A549 (cell line): ENCODE measurements around the gene NMT1. TPM values are rescaled to one million over a fixed set of nuclear protein-coding genes. Genes with fewer than 3 reads are reported as not detected.

ENCODE experiments used
- ATAC-seq, 2 experiments: fragments of 200-7000 bp in 1 of 2; fragments of >200 bp in 1 of 2; cut with Nextera tagmentation in 1 of 2; cut with Tn5 transposase in 1 of 2; 3 replicates each; pipeline versions ENCODE4 v1.8.0 to v1.9.1; 2018 to 2020; ENCODE audit warnings: mild to moderate bottlenecking in 1 of 2, moderate library complexity in 1 of 2
- CTCF ChIA-PET: fragments of 300-600 bp; sonication (Branson Sonifier 250); formaldehyde crosslinking; extraction: SDS; loops from one replicate; lab custom pipeline; 2021; ENCODE audit warnings: antibody characterized with exemption, inconsistent platforms; lab: Yijun Ruan, JAX
- POLR2A ChIA-PET: fragments of 350-600 bp; formaldehyde crosslinking; extraction: SDS; loops from one replicate; lab custom pipeline; 2021; ENCODE audit warnings: antibody characterized with exemption, inconsistent platforms; lab: Yijun Ruan, JAX
- DNase-seq, 2 experiments: peaks; one replicate each; pipeline versions ENCODE4 v3.0.0 to v3.0.0-alpha.2; 2011 to 2016; ENCODE audit warnings: low read depth in 1 of 2, low spot score in 1 of 2
- FAIRE-seq: peaks from 2 replicates; lab custom pipeline; 2011; peaks lifted over from hg19 to GRCh38; lab: Jason Lieb, UNC
- H3K27ac ChIP-seq, 2 experiments: fragments of >200 bp; sonication (Bioruptor Twin); formaldehyde crosslinking; 3 replicates each; pipeline ENCODE4 v1.5.1; 2016 to 2017
- H3K4me1 ChIP-seq: fragments of >200 bp; sonication (Bioruptor Twin); formaldehyde crosslinking; 3 replicates; pipeline ENCODE4 v1.6.1; 2016
- H3K4me2 ChIP-seq: fragments of >200 bp; sonication (Bioruptor Twin); formaldehyde crosslinking; 3 replicates; pipeline ENCODE4 v1.6.1; 2016
- H3K4me3 ChIP-seq: fragments of >200 bp; sonication (Bioruptor Twin); formaldehyde crosslinking; 3 replicates; pipeline ENCODE4 v1.5.1; 2016
- H3K9me3 ChIP-seq: fragments of >200 bp; sonication (Bioruptor Twin); formaldehyde crosslinking; 3 replicates; pipeline ENCODE4 v1.6.1; 2016
- CBX8 ChIP-seq: fragments of 200-600 bp; sonication (generic); IDR thresholded peaks from 2 replicates; pipeline ENCODE4 v1.6.1; 2016
- EHMT2 ChIP-seq: fragments of 200-600 bp; sonication (generic); IDR thresholded peaks from 2 replicates; pipeline ENCODE4 v1.6.1; 2016; ENCODE audit warnings: antibody characterized with exemption, low read depth, mild to moderate bottlenecking, moderate library complexity
- EP300 ChIP-seq, 2 experiments: fragments of >200 bp; sonication (Bioruptor Twin); formaldehyde crosslinking; IDR thresholded peaks; 2 replicates in 1 of 2; 3 replicates in 1 of 2; pipeline ENCODE4 v1.6.1; 2016 to 2017
- FOXS1 ChIP-seq: fragments of 250-450 bp; sonication (Bioruptor Pico); IDR thresholded peaks from 2 replicates; pipeline ENCODE4 v1.5.0; 2020; ENCODE audit warnings: mild to moderate bottlenecking, moderate library complexity
- HOXB13 ChIP-seq: fragments of 250-450 bp; sonication (Bioruptor Pico); IDR thresholded peaks from 2 replicates; pipeline ENCODE4 v1.5.0; 2020; ENCODE audit warnings: low read depth, mild to moderate bottlenecking, moderate library complexity
- JUN ChIP-seq, 2 experiments: fragments of >200 bp; sonication (Bioruptor Twin); formaldehyde crosslinking; IDR thresholded peaks; 2 replicates in 1 of 2; 3 replicates in 1 of 2; pipeline ENCODE4 v1.6.1; 2016 to 2017
- MAFK ChIP-seq: fragments of 450-650 bp; IDR thresholded peaks from 2 replicates; pipeline ENCODE4 v1.6.1; 2014; ENCODE audit not compliant: partially characterized antibody
- MAZ ChIP-seq: fragments of 150-350 bp; IDR thresholded peaks from 2 replicates; pipeline ENCODE4 v1.6.1; 2014; ENCODE audit warnings: antibody characterized with exemption, low read depth, low read length, borderline replicate concordance
- NFE2L2 ChIP-seq: fragments of 150-350 bp; conservative IDR thresholded peaks from 2 replicates; pipeline ENCODE4 v1.6.1; 2014; ENCODE audit warnings: low read length
- POLR2A ChIP-seq: IDR thresholded peaks from 2 replicates; pipeline ENCODE4 v1.6.1; 2012; ENCODE audit warnings: mild to moderate bottlenecking, low read length
- RARB ChIP-seq: fragments of 250-450 bp; sonication (Bioruptor Pico); IDR thresholded peaks from 2 replicates; pipeline ENCODE4 v1.8.0; 2021; ENCODE audit warnings: mild to moderate bottlenecking, moderate library complexity
- RCOR1 ChIP-seq: fragments of 150-350 bp; IDR thresholded peaks from 2 replicates; pipeline ENCODE4 v1.6.1; 2014; ENCODE audit warnings: antibody characterized with exemption, low read length, low read depth
- TFCP2L1 ChIP-seq: fragments of 250-450 bp; sonication (Bioruptor Pico); IDR thresholded peaks from 2 replicates; pipeline ENCODE4 v1.5.0; 2021; ENCODE audit warnings: mild to moderate bottlenecking
- TP53 ChIP-seq: fragments of 250-450 bp; sonication (Bioruptor Pico); IDR thresholded peaks from 2 replicates; pipeline ENCODE4 v1.5.0; 2021; ENCODE audit warnings: mild to moderate bottlenecking, moderate library complexity
- ZNF302 ChIP-seq: fragments of 250-450 bp; sonication (Bioruptor Pico); IDR thresholded peaks from 2 replicates; pipeline ENCODE4 v1.9.0; 2021; ENCODE audit warnings: inconsistent platforms, mild to moderate bottlenecking, moderate library complexity
- WGBS: methylation state at CpG from one replicate; pipeline ENCODE4 v1.1.6; 2017; ENCODE audit errors: missing lambda C conversion rate; 5-methylcytosine and 5-hydroxymethylcytosine counted together
- polyA plus RNA-seq, 4 experiments: library from polyadenylated mRNA; depleted of rRNA in 3 of 4; stranded (reverse); fragments of >200 nt; fragmentation: RNase III in 1 of 4; extraction: RNeasy Plus Mini Kit Qiagen cat#74134 plus additional on column Dnase treatment in 1 of 4; gene quantifications; 2 replicates in 3 of 4; 3 replicates in 1 of 4; pipeline ENCODE4 v1.2.3, GENCODE V29; 2011 to 2017
- TF ChIP-seq, protein P1 (sequence below): IDR thresholded peaks from 2 replicates; pipeline ENCODE4 v1.6.1; 2012; ENCODE audit warnings: low read depth, borderline replicate concordance
- TF ChIP-seq, protein P2 (sequence below): fragments of >200 bp; sonication (Bioruptor Twin); formaldehyde crosslinking; IDR thresholded peaks from 3 replicates; pipeline ENCODE4 v1.5.1; 2016

NMT1 gene
- polyA plus RNA-seq, 2 of the 4 experiments (the other 2 are of a cell fraction) = 82.9 to 270 TPM

DNA sequence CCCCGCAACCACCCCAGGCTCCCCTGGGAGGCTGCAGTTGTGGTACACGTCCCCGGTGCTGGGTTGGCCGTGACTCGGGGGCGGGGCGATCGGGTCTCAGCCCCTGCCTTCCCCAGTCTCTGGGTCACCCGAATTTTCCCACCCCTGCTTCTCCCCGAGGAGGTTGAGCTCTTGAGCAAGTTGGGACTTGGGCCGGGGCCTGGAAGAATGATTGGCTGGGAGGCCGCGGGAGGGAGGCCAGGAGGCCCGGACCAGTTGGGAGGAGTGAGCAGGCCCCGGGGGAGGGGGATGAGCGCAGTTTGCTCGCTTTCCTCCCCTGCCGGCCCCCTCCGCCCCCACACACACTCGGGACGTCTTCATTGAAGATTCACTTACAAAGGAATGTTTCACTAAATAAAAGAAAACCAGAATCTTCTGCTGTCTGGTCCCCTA lies 82.7 kb downstream of the NMT1 start:
- no peak overlapping the region for H3K4me3 ChIP-seq
- no peak for TF ChIP-seq CBX8
- no peak for TF ChIP-seq EHMT2
- TF ChIP-seq, protein P1, sequence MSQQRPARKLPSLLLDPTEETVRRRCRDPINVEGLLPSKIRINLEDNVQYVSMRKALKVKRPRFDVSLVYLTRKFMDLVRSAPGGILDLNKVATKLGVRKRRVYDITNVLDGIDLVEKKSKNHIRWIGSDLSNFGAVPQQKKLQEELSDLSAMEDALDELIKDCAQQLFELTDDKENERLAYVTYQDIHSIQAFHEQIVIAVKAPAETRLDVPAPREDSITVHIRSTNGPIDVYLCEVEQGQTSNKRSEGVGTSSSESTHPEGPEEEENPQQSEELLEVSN = no peak
- H3K9me3 ChIP-seq = no peaks in the 10 kb centered on the region
- peaks cover 13% of the 10 kb centered on the region for H3K4me1 ChIP-seq
- H3K4me2 ChIP-seq = no peak overlapping the region
- 78% methylated on average over 21 of the region's 21 CpGs for WGBS
- ChIA-PET POLR2A (no interaction called here), CTCF (interaction anchor here (1.0 to 43.5 kb wide), 4 partner anchors 8 to 69 kb away, joined by 3 to 2147 read pairs (median 33); partner anchors contain the start of genes ACBD4, FMNL1 and PLCD3)
- peak overlapping the region in 1 of 2 experiments; percentile 29; a peak in 2 of 6 replicates for H3K27ac ChIP-seq
- ATAC-seq = no peak
- DNase-seq = no peak
- no peak for FAIRE-seq

DNA sequence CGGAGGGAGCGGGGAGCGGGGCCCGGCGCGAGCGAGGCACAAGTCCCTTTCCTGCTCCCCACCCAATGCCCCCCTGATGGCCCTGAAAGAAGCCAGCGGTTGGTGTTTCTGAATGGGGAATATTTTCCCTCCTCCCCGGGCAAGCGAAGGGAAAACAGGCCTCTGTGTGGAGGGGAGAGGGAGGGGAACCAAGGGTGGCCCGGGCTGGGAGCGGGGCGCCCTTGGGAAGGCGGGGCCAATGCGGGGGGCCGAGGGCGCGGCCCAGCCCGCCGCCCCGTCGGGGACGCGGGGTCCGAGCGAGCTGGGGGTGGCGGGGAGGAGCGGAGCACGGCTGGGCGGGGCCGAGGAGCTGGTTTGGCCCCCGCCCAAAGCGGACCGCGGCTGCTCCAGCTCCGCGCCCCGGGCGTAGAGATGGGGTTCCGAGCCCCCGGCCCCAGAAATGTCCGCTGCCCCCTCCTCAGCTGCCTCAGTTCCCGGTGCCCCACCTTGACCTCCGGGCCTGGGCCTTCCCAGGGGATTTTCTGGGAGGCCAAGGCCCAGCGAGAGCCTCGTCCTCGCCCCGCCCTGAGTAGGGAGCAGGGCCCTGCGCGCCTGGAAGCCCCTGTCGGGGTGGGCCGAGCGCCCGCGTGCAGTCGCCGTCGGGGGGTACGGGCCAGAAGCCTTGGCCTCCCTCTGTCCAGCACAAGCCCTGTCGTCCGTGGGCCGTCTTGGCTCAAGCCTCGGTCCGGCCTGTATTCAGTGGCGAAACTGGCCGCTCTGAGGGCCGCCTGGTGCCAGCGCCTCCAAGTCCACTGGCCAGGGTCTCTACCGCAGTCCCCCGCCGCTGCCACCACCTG lies 83.3 kb downstream of the NMT1 start:
- H3K4me1 ChIP-seq = peaks cover 13% of the 10 kb centered on the region
- H3K4me2 ChIP-seq = no peak overlapping the region
- peak overlapping the region in 1 of 2 experiments; percentile 29; a peak in 2 of 6 replicates for H3K27ac ChIP-seq
- 91% methylated on average over 42 of the region's 71 CpGs for WGBS
- POLR2A ChIA-PET = interaction anchor here (0.6 kb wide), 1 partner anchor 643 kb away, joined by 3 read pairs; no protein-coding TSS in a partner anchor
- H3K9me3 ChIP-seq = no peaks in the 10 kb centered on the region
- no peak for ATAC-seq
- no peak for FAIRE-seq
- CTCF ChIA-PET = interaction anchor here (1.0 to 43.5 kb wide), 4 partner anchors 8 to 68 kb away, joined by 3 to 2147 read pairs (median 33); partner anchors contain the start of genes ACBD4, FMNL1 and PLCD3
- TF ChIP-seq POLR2A = no peak
- no peak for TF ChIP-seq FOXS1
- no peak for TF ChIP-seq HOXB13
- no peak for TF ChIP-seq MAFK
- no peak for TF ChIP-seq ZNF302 (CRISPR knock-in tag)
- TF ChIP-seq MAZ = no peak
- no peak for TF ChIP-seq JUN (IDR thresholded peaks at IDR 0.05)
- TF ChIP-seq, protein P2, sequence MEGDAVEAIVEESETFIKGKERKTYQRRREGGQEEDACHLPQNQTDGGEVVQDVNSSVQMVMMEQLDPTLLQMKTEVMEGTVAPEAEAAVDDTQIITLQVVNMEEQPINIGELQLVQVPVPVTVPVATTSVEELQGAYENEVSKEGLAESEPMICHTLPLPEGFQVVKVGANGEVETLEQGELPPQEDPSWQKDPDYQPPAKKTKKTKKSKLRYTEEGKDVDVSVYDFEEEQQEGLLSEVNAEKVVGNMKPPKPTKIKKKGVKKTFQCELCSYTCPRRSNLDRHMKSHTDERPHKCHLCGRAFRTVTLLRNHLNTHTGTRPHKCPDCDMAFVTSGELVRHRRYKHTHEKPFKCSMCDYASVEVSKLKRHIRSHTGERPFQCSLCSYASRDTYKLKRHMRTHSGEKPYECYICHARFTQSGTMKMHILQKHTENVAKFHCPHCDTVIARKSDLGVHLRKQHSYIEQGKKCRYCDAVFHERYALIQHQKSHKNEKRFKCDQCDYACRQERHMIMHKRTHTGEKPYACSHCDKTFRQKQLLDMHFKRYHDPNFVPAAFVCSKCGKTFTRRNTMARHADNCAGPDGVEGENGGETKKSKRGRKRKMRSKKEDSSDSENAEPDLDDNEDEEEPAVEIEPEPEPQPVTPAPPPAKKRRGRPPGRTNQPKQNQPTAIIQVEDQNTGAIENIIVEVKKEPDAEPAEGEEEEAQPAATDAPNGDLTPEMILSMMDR = no peak
- no peak for TF ChIP-seq RARB (CRISPR knock-in tag)
- TF ChIP-seq EP300 (IDR thresholded peaks at IDR 0.05) = no peak
- no peak for TF ChIP-seq NFE2L2
- TF ChIP-seq TFCP2L1 (CRISPR knock-in tag) = no peak
- TF ChIP-seq, all 56 proteins: peak for 0
- H3K4me3 ChIP-seq = no peak overlapping the region
- no peak for DNase-seq

DNA sequence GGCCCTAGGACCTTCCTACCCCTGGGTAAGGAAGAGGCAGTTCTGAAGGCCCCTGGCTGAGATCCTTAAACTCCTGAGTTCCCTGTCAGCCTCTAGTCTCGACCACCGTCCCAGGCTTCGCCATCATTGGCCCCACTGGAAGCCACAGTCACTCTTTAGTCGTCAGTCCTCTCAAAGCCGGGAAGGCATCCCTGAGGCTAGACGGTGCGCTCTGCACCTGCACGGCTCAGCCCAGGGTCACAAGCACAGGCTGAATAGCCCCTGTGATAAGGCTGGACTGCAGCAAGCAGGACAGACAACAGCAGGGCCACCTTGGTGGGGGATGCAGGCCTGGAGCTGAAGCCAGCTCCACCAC lies 83.9 kb downstream of the NMT1 start:
- H3K9me3 ChIP-seq = no peaks in the 10 kb centered on the region
- DNase-seq = no peak
- H3K4me2 ChIP-seq = no peak overlapping the region
- CTCF ChIA-PET = interaction anchor here (1.0 to 43.5 kb wide), 5 partner anchors 9 to 68 kb away, joined by 3 to 2147 read pairs (median 12); partner anchors contain the start of genes ACBD4, FMNL1 and PLCD3
- ATAC-seq = no peak
- TF ChIP-seq HOXB13 = no peak
- no peak for TF ChIP-seq RCOR1
- H3K4me1 ChIP-seq = peaks cover 13% of the 10 kb centered on the region
- FAIRE-seq = no peak
- POLR2A ChIA-PET = interaction anchor here (0.6 kb wide), 1 partner anchor 643 kb away, joined by 3 read pairs; no protein-coding TSS in a partner anchor
- H3K4me3 ChIP-seq = no peak overlapping the region
- 96% methylated on average over 8 of the region's 8 CpGs for WGBS
- H3K27ac ChIP-seq = peak overlapping the region in 1 of 2 experiments; percentile 11; a peak in 1 of 6 replicates

DNA sequence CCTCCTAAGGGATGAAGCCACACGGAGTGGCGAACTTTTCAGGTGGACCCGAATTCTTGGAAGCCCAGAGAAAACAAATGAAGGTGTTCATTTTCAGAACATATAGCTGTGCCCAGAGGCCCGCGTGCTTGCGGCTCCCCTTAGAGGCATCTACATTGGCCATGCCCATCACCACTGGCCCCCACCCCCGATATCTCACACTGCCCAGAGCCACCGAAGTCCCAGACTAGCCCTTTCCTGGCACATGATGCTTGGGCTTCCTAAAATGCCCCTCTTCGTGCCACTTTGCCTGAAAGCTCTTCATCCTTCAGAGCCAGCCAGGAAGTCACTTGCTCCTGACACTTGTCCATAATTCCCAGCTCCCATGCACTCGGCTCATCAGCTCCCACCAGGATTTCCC lies 85.0 kb downstream of the NMT1 start:
- peaks cover 13% of the 10 kb centered on the region for H3K4me1 ChIP-seq
- TF ChIP-seq TFCP2L1 (CRISPR knock-in tag) = no peak
- no peak for TF ChIP-seq TP53 (CRISPR knock-in tag)
- no peak for FAIRE-seq
- no peaks in the 10 kb centered on the region for H3K9me3 ChIP-seq
- H3K4me2 ChIP-seq = peak overlapping the region; percentile 93
- ChIA-PET POLR2A (interaction anchor here (0.7 kb wide), 1 partner anchor 16 kb away, joined by 3 read pairs; the partner anchor contains the start of gene HEXIM2), CTCF (interaction anchor here (0.9 to 43.5 kb wide), 5 partner anchors 10 to 67 kb away, joined by 3 to 2147 read pairs (median 12); partner anchors contain the start of genes ACBD4, FMNL1 and PLCD3)
- peak overlapping the region; percentile 97 to 98 for H3K27ac ChIP-seq
- WGBS = 93% methylated on average over 10 of the region's 10 CpGs
- no peak overlapping the region for H3K4me3 ChIP-seq
- ATAC-seq = no peak
- DNase-seq = no peak
